ENCODE measurements around the gene PRKN. TPM values are rescaled to one million over a fixed set of nuclear protein-coding genes. Genes with fewer than 3 reads are reported as not detected.

PRKN gene
- total and polyA plus RNA-seq, 2 donors (not counting 1 experiment from before 2014, with no cell fraction given), result 0.43 to 4.6 TPM

GRCh38 chr6:161308075-161308655, 1419.4 kb downstream of the PRKN start:
- no peak overlapping the region for H3K9ac ChIP-seq (ENCODE audit: insufficient read depth, low read length)
- no peaks in the 10 kb centered on the region for H3K27me3 ChIP-seq (ENCODE audit: control insufficient read depth, insufficient read depth, low read length)
- no peaks in the 10 kb centered on the region for H3K36me3 ChIP-seq (ENCODE audit: control insufficient read depth, insufficient read depth, low read length)
- H3K4me1 ChIP-seq (ENCODE audit: control insufficient read depth, extremely low read depth, insufficient read depth, low read length), result no peaks in the 10 kb centered on the region
- H3K4me2 ChIP-seq (ENCODE audit: extremely low read depth, insufficient read depth, low read length), result no peak overlapping the region
- H4K20me1 ChIP-seq (ENCODE audit: control insufficient read depth, extremely low read depth, insufficient read depth, low read length), result no peaks in the 10 kb centered on the region
- DNase-seq (ENCODE audit: low read depth in 2 of 2), result no peak
- TF ChIP-seq EZH2 (IDR thresholded peaks at IDR 0.05; ENCODE audit: low read length, missing control alignments) (no peak), CTCF (conservative IDR thresholded peaks at IDR 0.05 in 1 of 2, IDR thresholded peaks at IDR 0.05 in 1 of 2; ENCODE audit: low read depth in 1 of 2, low read length in 2 of 2) (no peak)
- H3K4me3 ChIP-seq (replicated peaks in 1 of 4; ENCODE audit: control extremely low read depth in 1 of 4, insufficient read depth in 1 of 4, low read depth in 3 of 4, low read length in 4 of 4), result no peak overlapping the region
- no peak overlapping the region for H2AFZ ChIP-seq (ENCODE audit: low read length)
- no peak overlapping the region for H3K27ac ChIP-seq (ENCODE audit: insufficient read depth, low read length)
- no peaks in the 10 kb centered on the region for H3K9me3 ChIP-seq (ENCODE audit: control insufficient read depth, insufficient read depth, low read depth, low read length)
- no peaks in the 10 kb centered on the region for H3K79me2 ChIP-seq (ENCODE audit: control insufficient read depth, insufficient read depth, low read length)

GRCh38 chr6:161305860-161306259, 1421.7 kb downstream of the PRKN start:
- Histone ChIP-seq H3K79me2 (ENCODE audit: control insufficient read depth, insufficient read depth, low read length) (no peaks in the 10 kb centered on the region), H3K27me3 (ENCODE audit: control insufficient read depth, insufficient read depth, low read length) (no peaks in the 10 kb centered on the region), H3K36me3 (ENCODE audit: control insufficient read depth, insufficient read depth, low read length) (no peaks in the 10 kb centered on the region), H3K9me3 (ENCODE audit: control insufficient read depth, insufficient read depth, low read depth, low read length) (no peaks in the 10 kb centered on the region), H3K4me1 (ENCODE audit: control insufficient read depth, extremely low read depth, insufficient read depth, low read length) (no peaks in the 10 kb centered on the region), H2AFZ (ENCODE audit: low read length) (no peak overlapping the region), H3K4me2 (ENCODE audit: extremely low read depth, insufficient read depth, low read length) (no peak overlapping the region), H3K4me3 (replicated peaks in 1 of 4; ENCODE audit: control extremely low read depth in 1 of 4, insufficient read depth in 1 of 4, low read depth in 3 of 4, low read length in 4 of 4) (no peak overlapping the region), H4K20me1 (ENCODE audit: control insufficient read depth, extremely low read depth, insufficient read depth, low read length) (no peaks in the 10 kb centered on the region), H3K27ac (ENCODE audit: insufficient read depth, low read length) (no peak overlapping the region), H3K9ac (ENCODE audit: insufficient read depth, low read length) (no peak overlapping the region)
- no peak for DNase-seq (ENCODE audit: low read depth in 2 of 2)
- TF ChIP-seq EZH2 (IDR thresholded peaks at IDR 0.05; ENCODE audit: low read length, missing control alignments) (no peak), CTCF (conservative IDR thresholded peaks at IDR 0.05 in 1 of 2, IDR thresholded peaks at IDR 0.05 in 1 of 2; ENCODE audit: low read depth in 1 of 2, low read length in 2 of 2) (no peak)

- Histone ChIP-seq H2AFZ (ENCODE audit: low read length) (no peak overlapping the region), H3K36me3 (ENCODE audit: control insufficient read depth, insufficient read depth, low read length) (no peaks in the 10 kb centered on the region), H3K27ac (ENCODE audit: insufficient read depth, low read length) (no peak overlapping the region), H3K27me3 (ENCODE audit: control insufficient read depth, insufficient read depth, low read length) (no peaks in the 10 kb centered on the region), H4K20me1 (ENCODE audit: control insufficient read depth, extremely low read depth, insufficient read depth, low read length) (no peaks in the 10 kb centered on the region), H3K9me3 (ENCODE audit: control insufficient read depth, insufficient read depth, low read depth, low read length) (no peaks in the 10 kb centered on the region), H3K4me1 (ENCODE audit: control insufficient read depth, extremely low read depth, insufficient read depth, low read length) (no peaks in the 10 kb centered on the region), H3K4me2 (ENCODE audit: extremely low read depth, insufficient read depth, low read length) (no peak overlapping the region), H3K4me3 (replicated peaks in 1 of 4; ENCODE audit: control extremely low read depth in 1 of 4, insufficient read depth in 1 of 4, low read depth in 3 of 4, low read length in 4 of 4) (no peak overlapping the region), H3K79me2 (ENCODE audit: control insufficient read depth, insufficient read depth, low read length) (no peaks in the 10 kb centered on the region), H3K9ac (ENCODE audit: insufficient read depth, low read length) (no peak overlapping the region)
- DNase-seq (ENCODE audit: low read depth in 2 of 2), result peak; percentile 41 to 78
- TF ChIP-seq CTCF (conservative IDR thresholded peaks at IDR 0.05 in 1 of 2, IDR thresholded peaks at IDR 0.05 in 1 of 2; ENCODE audit: low read depth in 1 of 2, low read length in 2 of 2), result no peak
- no peak for TF ChIP-seq EZH2 (IDR thresholded peaks at IDR 0.05; ENCODE audit: low read length, missing control alignments)
Observed at GRCh38 chr6:161303628-161304340, 1423.8 kb downstream of the PRKN start.

Data from fibroblast of lung (primary cell).